H9 (cell line): ENCODE data around the gene ADTRP. TPM values are rescaled to one million over a fixed set of nuclear protein-coding genes. Genes with fewer than 3 reads are reported as not detected.

Experiments
- DNase-seq: peaks from one replicate; pipeline ENCODE4 v3.0.0-alpha.2; 2017
- H2AFZ ChIP-seq: one replicate; pipeline ENCODE4 v1.6.1; 2013; ENCODE audit warnings: mild to moderate bottlenecking, low read length, control low read depth, moderate library complexity
- H2AK5ac ChIP-seq: 2 replicates; pipeline ENCODE4 v1.6.1; 2013; ENCODE audit warnings: low read length, control low read depth, mixed read lengths; ENCODE audit not compliant: insufficient read length
- H2BK120ac ChIP-seq: one replicate; pipeline ENCODE4 v1.6.1; 2013; ENCODE audit warnings: low read depth, mild to moderate bottlenecking, low read length, control low read depth, inconsistent platforms; ENCODE audit not compliant: poor library complexity, severe bottlenecking
- H2BK12ac ChIP-seq: 2 replicates; pipeline ENCODE4 v1.6.1; 2013; ENCODE audit warnings: low read length, control low read depth, mixed read lengths, low read depth; ENCODE audit not compliant: insufficient read length
- H2BK15ac ChIP-seq: 2 replicates; pipeline ENCODE4 v1.6.1; 2013; ENCODE audit warnings: low read depth, low read length, control low read depth
- H2BK20ac ChIP-seq: one replicate; pipeline ENCODE4 v1.6.1; 2013; ENCODE audit warnings: low read depth, mild to moderate bottlenecking, low read length, control low read depth, inconsistent platforms; ENCODE audit not compliant: poor library complexity, severe bottlenecking
- H2BK5ac ChIP-seq: 2 replicates; pipeline ENCODE4 v1.6.1; 2013; ENCODE audit warnings: low read length, control low read depth, mixed read lengths; ENCODE audit not compliant: insufficient read length
- H3K14ac ChIP-seq: 2 replicates; pipeline ENCODE4 v1.6.1; 2013; ENCODE audit warnings: low read length, control low read depth; ENCODE audit not compliant: insufficient read depth
- H3K18ac ChIP-seq: 2 replicates; pipeline ENCODE4 v1.6.1; 2013; ENCODE audit warnings: low read depth, mild to moderate bottlenecking, mixed read lengths, low read length, control low read depth; ENCODE audit not compliant: insufficient read length
- H3K23ac ChIP-seq: 2 replicates; pipeline ENCODE4 v1.6.1; 2013; ENCODE audit warnings: low read length, control low read depth, mixed read lengths, low read depth; ENCODE audit not compliant: insufficient read length
- H3K23me2 ChIP-seq: 2 replicates; pipeline ENCODE4 v1.6.1; 2013; ENCODE audit warnings: low read depth, mild to moderate bottlenecking, mixed read lengths, low read length, control low read depth; ENCODE audit not compliant: insufficient read length, poor library complexity, severe bottlenecking
- H3K27ac ChIP-seq: 2 replicates; pipeline ENCODE4 v1.5.1; 2013; ENCODE audit warnings: low read length, control low read depth, mixed read lengths, low read depth; ENCODE audit not compliant: insufficient read length
- H3K27me3 ChIP-seq: 2 replicates; pipeline ENCODE4 v1.6.1; 2013; ENCODE audit warnings: low read length, control low read depth, inconsistent platforms; ENCODE audit not compliant: insufficient read depth
- H3K4ac ChIP-seq: 2 replicates; pipeline ENCODE4 v1.6.1; 2013; ENCODE audit warnings: low read depth, mild to moderate bottlenecking, control low read depth, inconsistent platforms, low read length, moderate library complexity
- H3K4me1 ChIP-seq: 2 replicates; pipeline ENCODE4 v1.6.1; 2013; ENCODE audit warnings: low read length, control low read depth, inconsistent platforms; ENCODE audit not compliant: insufficient read depth
- H3K4me2 ChIP-seq: 2 replicates; pipeline ENCODE4 v1.6.1; 2013; ENCODE audit warnings: low read length, control low read depth, mixed read lengths; ENCODE audit not compliant: insufficient read length, insufficient read depth
- H3K56ac ChIP-seq: 2 replicates; pipeline ENCODE4 v1.6.1; 2013; ENCODE audit warnings: low read depth, mild to moderate bottlenecking, mixed read lengths, low read length, control low read depth; ENCODE audit not compliant: insufficient read length
- H3K79me1 ChIP-seq: 2 replicates; pipeline ENCODE4 v1.6.1; 2013; ENCODE audit warnings: low read depth, mild to moderate bottlenecking, moderate library complexity, low read length, control low read depth, inconsistent platforms; ENCODE audit not compliant: insufficient read depth, poor library complexity, severe bottlenecking
- H3K79me2 ChIP-seq: 2 replicates; pipeline ENCODE4 v1.6.1; 2013; ENCODE audit warnings: low read length, control low read depth, inconsistent platforms; ENCODE audit not compliant: insufficient read depth
- H3K9ac ChIP-seq: 2 replicates; pipeline ENCODE4 v1.6.1; 2013; ENCODE audit warnings: low read length, control low read depth, mixed read lengths; ENCODE audit not compliant: insufficient read length; ENCODE audit errors: extremely low read depth
- H3K9me3 ChIP-seq: one replicate; pipeline ENCODE4 v1.6.1; 2013; ENCODE audit warnings: low read depth, low read length, inconsistent platforms; ENCODE audit not compliant: control insufficient read depth
- H3T11ph ChIP-seq: one replicate; pipeline ENCODE4 v1.6.1; 2013; ENCODE audit warnings: mild to moderate bottlenecking, low read length, control low read depth, inconsistent platforms
- H4K20me1 ChIP-seq: one replicate; pipeline ENCODE4 v1.6.1; 2013; ENCODE audit not compliant: control insufficient read depth, insufficient read length, insufficient read depth
- H4K5ac ChIP-seq: 2 replicates; pipeline ENCODE4 v1.6.1; 2013; ENCODE audit warnings: low read depth, mild to moderate bottlenecking, mixed read lengths, low read length, control low read depth; ENCODE audit not compliant: insufficient read length
- H4K8ac ChIP-seq: replicated peaks from 2 replicates; pipeline ENCODE4 v1.6.1; 2013; ENCODE audit warnings: low read length, control low read depth, mixed read lengths, low read depth; ENCODE audit not compliant: insufficient read length
- H4K91ac ChIP-seq: 2 replicates; pipeline ENCODE4 v1.6.1; 2013; ENCODE audit warnings: low read depth, mild to moderate bottlenecking, moderate library complexity, mixed read lengths, low read length, control low read depth; ENCODE audit not compliant: insufficient read length
- H3K27ac Mint-ChIP-seq, 3 experiments: 2 replicates in 2 of 3; 3 replicates in 1 of 3; pipeline ENCODE4 v1.8.0; 2020 to 2021; ENCODE audit warnings: mixed read lengths in 3 of 3, mild to moderate bottlenecking in 1 of 3, moderate library complexity in 1 of 3
- H3K27me3 Mint-ChIP-seq: 2 replicates; pipeline ENCODE4 v1.8.0; 2021; ENCODE audit warnings: low read depth, mild to moderate bottlenecking, moderate library complexity, mixed read lengths
- H3K36me3 Mint-ChIP-seq, 3 experiments: 2 replicates in 2 of 3; 3 replicates in 1 of 3; pipeline ENCODE4 v1.8.0; 2020 to 2021; ENCODE audit warnings: low read depth in 3 of 3, mixed read lengths in 3 of 3; ENCODE audit not compliant: insufficient read depth in 1 of 3
- H3K4me1 Mint-ChIP-seq, 2 experiments: 2 replicates each; pipeline ENCODE4 v1.8.0; 2020; ENCODE audit warnings: mixed read lengths in 2 of 2
- H3K4me3 Mint-ChIP-seq, 2 experiments: 2 replicates in 1 of 2; 3 replicates in 1 of 2; pipeline ENCODE4 v1.8.0; 2020 to 2021; ENCODE audit warnings: mild to moderate bottlenecking in 2 of 2, mixed read lengths in 2 of 2, moderate library complexity in 1 of 2
- H3K9me3 Mint-ChIP-seq, 2 experiments: 2 replicates in 1 of 2; 3 replicates in 1 of 2; pipeline ENCODE4 v1.8.0; 2020; ENCODE audit warnings: mild to moderate bottlenecking in 2 of 2, mixed read lengths in 2 of 2, moderate library complexity in 1 of 2
- CTCF ChIP-seq: fragments of 200-600 bp; sonication (generic); conservative IDR thresholded peaks from 3 replicates; pipeline ENCODE4 v1.8.0; 2021; ENCODE audit warnings: antibody characterized with exemption, mild to moderate bottlenecking
- WGBS: extraction: QIAGEN DNeasy Blood & Tissue Kit; methylation state at CpG from one replicate; pipeline ENCODE4 v1.1.7; 2013; ENCODE audit warnings: missing lambda C conversion rate, low lambda C conversion rate, mixed read lengths; ENCODE audit not compliant: insufficient read length; ENCODE audit errors: extremely low coverage; 5-methylcytosine and 5-hydroxymethylcytosine counted together
- total RNA-seq: library from RNA; stranded (reverse); gene quantifications from 2 replicates; pipeline ENCODE4 v1.2.1, GENCODE V29; 2021

ADTRP gene
- total RNA-seq, 1 experiment from 2014 or later = not detected

- Histone ChIP-seq H3K27me3 (no peaks in the 10 kb centered on the region; the same call in 1 of the 2 replicates), H2AK5ac (no peak overlapping the region), H2BK12ac (no peak overlapping the region), H2AFZ (no peak overlapping the region), H3K14ac (no peak overlapping the region), H3K23me2 (no peaks in the 10 kb centered on the region), H4K5ac (no peak overlapping the region), H3K9ac (no peak overlapping the region), H2BK20ac (no peak overlapping the region), H2BK15ac (no peak overlapping the region), H2BK120ac (no peak overlapping the region), H3K79me1 (no peaks in the 10 kb centered on the region), H4K20me1 (no peaks in the 10 kb centered on the region), H3K9me3 (no peaks in the 10 kb centered on the region), H3K79me2 (no peaks in the 10 kb centered on the region), H3K18ac (no peak overlapping the region), H3K4me2 (no peak overlapping the region), H3K56ac (no peak overlapping the region), H4K8ac (no peak overlapping the region), H3K23ac (no peak overlapping the region), H3T11ph (no peak overlapping the region), H2BK5ac (no peak overlapping the region), H3K4me1 (peaks cover 15% of the 10 kb centered on the region), H4K91ac (no peak overlapping the region), H3K4ac (no peak overlapping the region), H3K27ac (no peak overlapping the region)
- no peaks in the 10 kb centered on the region; a peak in 1 of 5 replicates for H3K9me3 Mint-ChIP-seq
- no peak for TF ChIP-seq CTCF
- WGBS = no CpG with 5 or more reads among the region's 2 CpGs
- H3K27me3 Mint-ChIP-seq = 0 out of 2 replicates have a peak, but pooled peaks cover 1% of the 10 kb centered on the region
- peaks cover 61 to 65% of the 10 kb centered on the region in 2 experiments for H3K4me1 Mint-ChIP-seq
- no peak for DNase-seq
- H3K27ac Mint-ChIP-seq = peak overlapping the region in 1 of 3 experiments; percentile 40; a peak in 1 of 7 replicates
- H3K36me3 Mint-ChIP-seq = peaks cover 0 to 1% (median 0%) of the 10 kb centered on the region in 3 experiments; a peak in 2 of 7 replicates
- no peak overlapping the region for H3K4me3 Mint-ChIP-seq
These were observed 11.1 kb downstream of the ADTRP start for GRCh38 chr6:11767458-11767857.
